GM21381 (cell line): Measurements from ENCODE around the gene RNF5.
"Not testable (repeated sequence)": the region's sequence is repeated elsewhere in the genome, so short reads cannot be mapped to it uniquely, and the experiment has no call there.

Experiments used
- ATAC-seq: cut with Tn5 transposase; IDR thresholded peaks from one replicate; pipeline ENCODE4 v1.9.1; 2021; ENCODE audit warnings: mild to moderate bottlenecking, moderate library complexity; ENCODE audit not compliant: unreplicated experiment

Gene RNF5

DNA sequence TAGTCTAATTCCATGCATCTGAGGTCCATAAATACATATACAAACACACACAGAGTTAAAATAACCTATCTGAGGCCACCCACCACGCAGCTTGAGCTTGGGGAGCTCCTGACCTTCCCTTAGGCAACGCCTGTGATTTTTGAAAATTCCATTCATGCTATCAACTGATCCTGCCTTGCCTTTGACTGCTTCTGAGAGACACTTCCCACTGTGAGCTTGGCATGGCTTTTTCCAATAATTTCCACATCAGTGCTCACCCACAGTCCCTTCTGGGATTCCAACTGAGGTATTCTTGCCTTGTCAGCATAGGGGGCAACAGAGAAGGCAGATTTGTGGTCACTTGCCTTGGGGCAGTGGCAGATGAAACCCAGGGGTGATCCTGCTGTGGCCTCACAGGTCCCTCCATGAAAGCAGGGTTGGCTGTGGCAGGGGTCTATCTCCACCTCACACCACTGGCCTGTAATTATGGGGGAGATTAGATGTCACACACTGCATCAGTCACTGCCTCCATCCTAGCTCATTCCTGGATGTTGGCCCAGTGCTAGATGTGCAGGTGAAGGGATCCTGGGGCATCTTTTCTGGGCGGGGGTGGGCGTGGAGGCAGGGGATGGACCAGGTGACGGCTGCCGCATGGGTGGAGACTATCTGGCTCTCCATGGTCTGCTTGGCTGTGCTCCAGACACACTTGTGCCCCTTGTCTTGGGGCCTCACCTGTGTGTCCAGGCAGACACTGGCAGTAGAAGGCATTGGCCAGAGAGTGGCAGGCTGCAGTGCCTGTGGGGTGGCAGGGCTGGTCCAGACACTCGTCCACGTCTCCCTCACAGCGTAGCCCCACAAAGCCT, 25.4 kb downstream of the RNF5 start:
- no peak for ATAC-seq

GRCh38 chr6:32204268-32204715, 26.1 kb downstream of the RNF5 start:
- no peak for ATAC-seq

DNA sequence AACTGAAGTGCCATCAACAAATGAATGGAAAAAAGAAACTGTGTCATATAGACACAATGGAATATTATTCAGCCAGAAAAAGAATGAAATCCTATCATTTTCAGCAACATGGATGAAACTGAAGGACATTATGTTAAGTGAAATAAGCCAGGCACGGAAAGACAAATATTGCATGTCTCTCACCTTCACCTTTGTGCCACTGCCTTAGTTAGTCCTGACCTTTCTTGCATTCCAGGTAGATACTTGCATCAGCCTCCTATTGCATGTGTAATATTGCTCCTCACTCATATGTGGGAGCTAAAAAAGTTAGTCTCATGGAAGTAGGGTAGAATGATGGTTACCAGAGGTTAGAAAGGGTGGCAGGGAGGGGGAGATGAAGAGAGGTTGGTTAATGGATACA, 30.8 kb downstream of the RNF5 start:
- ATAC-seq = no peak

- ATAC-seq = no peak
Observed at GRCh38 chr6:32210191-32210601, 32.0 kb downstream of the RNF5 start.

DNA sequence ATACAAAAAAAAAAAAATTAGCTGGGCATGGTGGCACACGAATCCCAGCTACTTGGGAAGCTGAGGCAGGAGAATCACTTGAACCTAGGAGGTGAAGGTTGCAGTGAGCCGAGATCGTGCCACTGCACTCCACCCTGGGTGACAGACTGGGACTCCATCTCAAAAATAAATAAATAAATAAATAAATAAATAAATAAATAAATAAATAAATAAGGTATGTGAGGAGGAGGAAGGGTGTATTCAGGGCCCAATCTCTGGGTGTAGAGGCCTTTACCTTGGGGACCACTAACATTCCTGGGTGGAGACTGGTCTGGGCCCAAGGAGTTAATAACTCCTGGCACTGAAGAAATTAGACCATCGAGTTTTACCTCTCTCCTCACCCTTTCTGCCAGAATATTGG, 33.2 kb downstream of the RNF5 start:
- not testable (repeated sequence) for ATAC-seq

- ATAC-seq = no peak
Observed at GRCh38 chr6:32212076-32212760, 34.0 kb downstream of the RNF5 start.

GRCh38 chr6:32213649-32214048, 35.4 kb downstream of the RNF5 start:
- ATAC-seq = no peak

GRCh38 chr6:32214126-32214525, 35.9 kb downstream of the RNF5 start:
- no peak for ATAC-seq

GRCh38 chr6:32215617-32216016, 37.4 kb downstream of the RNF5 start:
- no peak for ATAC-seq

- no peak for ATAC-seq
Observed at GRCh38 chr6:32216285-32216684, 38.1 kb downstream of the RNF5 start.

GRCh38 chr6:32216998-32217397, 38.8 kb downstream of the RNF5 start:
- ATAC-seq = no peak

DNA sequence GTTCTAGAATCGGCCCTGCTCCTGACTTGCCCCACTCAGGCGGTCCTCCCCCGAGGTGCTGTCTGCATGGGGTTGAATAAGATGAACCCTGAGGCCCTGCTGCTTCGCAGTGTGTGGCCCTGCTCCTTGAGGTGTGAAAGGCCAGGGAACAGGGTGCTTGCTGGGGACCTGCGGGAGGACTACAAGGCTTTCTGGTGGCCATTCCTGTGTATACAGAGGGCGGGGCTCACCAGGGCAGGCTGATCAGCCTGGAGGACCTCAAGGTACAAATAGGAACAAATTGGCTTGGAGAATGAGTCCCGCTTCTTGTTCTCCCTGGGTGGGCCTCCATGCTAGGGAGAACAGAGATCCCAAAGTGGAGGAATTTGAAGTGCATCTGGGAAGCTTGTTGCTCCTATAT, 40.0 kb downstream of the RNF5 start:
- ATAC-seq = no peak

- no peak for ATAC-seq
Observed at GRCh38 chr6:32220021-32220420, 41.8 kb downstream of the RNF5 start.

- ATAC-seq = no peak
Observed at GRCh38 chr6:32222333-32223230, 44.4 kb downstream of the RNF5 start.

DNA sequence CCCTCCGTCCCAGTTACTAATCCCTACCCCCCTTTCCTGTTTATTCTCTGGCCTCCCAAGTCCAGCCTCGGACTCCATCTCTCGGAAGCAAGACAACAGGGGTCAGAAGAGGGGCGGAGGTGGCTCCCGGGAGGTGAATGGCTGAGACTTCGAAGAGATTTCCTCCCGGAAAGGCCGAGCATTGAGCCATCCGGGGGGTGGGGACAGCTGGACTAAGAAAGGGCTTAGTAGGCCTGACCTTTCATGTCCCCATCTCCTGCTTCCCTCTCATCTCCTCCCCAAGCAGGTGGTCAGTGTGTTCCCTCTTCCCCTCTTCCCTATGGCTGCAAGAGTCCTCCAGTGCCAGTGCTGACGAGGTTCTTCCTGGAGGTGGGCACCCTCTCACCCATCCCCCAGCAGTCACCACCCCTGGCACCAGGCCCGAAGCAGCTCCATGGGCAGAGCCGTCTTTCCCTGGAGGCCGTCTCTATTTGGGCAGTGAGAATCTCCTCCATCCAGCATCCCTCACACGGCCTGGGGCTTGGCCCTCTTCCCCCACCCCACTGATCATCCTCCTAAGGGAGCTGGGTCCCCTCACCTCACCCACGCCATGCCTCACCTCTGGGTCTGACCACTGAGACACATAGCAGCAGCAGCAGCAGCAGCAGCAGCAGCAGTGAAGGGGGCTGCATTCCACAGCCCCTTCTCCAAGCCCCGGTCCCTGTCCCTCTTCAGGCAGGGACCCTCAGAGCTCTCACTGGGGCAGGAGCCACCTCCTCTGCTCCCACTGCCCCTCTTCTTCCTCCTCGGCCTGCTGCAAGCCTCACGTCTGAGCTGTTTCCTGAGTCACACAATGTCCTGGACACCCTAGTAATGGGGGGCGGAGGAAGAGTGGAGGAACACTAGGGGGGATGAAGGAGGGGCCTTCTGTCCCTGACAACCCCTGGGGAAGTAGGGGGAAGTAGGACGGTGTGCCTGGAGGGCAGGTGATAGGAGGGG, 45.3 kb downstream of the RNF5 start, which contains the start of gene NOTCH4:
Gene NOTCH4 (minus strand): TSS at position 810 of the 978 bp plus-strand sequence. CDS start 139 bp downstream, at position 671.
- no peak for ATAC-seq

DNA sequence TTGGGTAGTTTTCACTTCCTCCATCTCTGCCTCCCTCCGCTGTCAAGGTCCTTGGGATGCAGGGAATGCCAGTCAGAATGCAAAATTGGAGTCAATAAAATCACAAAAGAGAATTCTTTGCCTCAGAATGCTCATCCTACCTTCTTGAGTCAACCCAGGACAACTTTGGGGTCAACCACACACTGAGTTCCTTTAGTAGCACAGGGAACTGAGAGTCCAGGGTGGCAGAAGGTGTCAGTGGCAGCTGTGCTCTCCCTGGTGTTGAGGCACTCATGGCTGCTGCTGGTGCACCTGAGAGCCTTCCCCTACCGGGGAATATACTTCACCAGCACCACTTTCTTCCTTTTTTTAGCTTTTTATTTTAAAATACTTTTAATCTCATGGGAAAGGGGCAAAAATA, 46.5 kb downstream of the RNF5 start:
- no peak for ATAC-seq

DNA sequence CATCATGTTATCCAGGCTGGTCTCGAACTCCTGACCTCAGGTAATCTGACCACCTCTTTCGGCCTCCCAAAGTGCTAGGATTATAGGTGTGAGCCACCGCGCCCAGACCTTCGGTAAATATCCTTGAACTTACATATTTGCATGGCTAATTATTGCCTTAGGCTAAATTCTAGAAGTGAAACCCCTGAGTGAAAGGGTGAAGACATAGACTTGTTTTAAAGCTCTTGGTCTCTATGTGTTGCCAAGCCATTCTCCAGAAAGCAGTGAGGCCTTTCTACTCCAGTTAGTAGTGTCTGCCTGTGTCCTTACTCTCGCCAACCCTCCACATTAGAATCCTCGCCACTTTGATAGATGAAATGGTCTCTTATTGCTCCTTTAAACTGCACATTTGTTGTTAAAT, 48.2 kb downstream of the RNF5 start:
- no peak for ATAC-seq
